ENCODE measurements around the gene ZFYVE16.

GRCh38 chr5:80516826-80517225 lies 109.0 kb downstream of the ZFYVE16 start:
- no peak for TF ChIP-seq GATA2 (IDR thresholded peaks at IDR 0.05; ENCODE audit: low read depth, low read length)
- TF ChIP-seq GATA3 (IDR thresholded peaks at IDR 0.05; ENCODE audit: low read depth, low read length) = no peak
